Osteocyte (in vitro differentiated cells): ENCODE results near the gene PDZRN4. TPM values are rescaled to one million over a fixed set of nuclear protein-coding genes. Genes with fewer than 3 reads are reported as not detected.

Experiments used
- DNase-seq: peaks from one replicate; pipeline ENCODE4 v3.0.0; 2021; ENCODE audit warnings: mixed read lengths; ENCODE audit not compliant: unreplicated experiment; ENCODE audit errors: extremely low spot score
- H3K27ac Mint-ChIP-seq: one replicate; pipeline ENCODE4 v1.8.0; 2021; ENCODE audit warnings: mild to moderate bottlenecking, mixed read lengths; ENCODE audit not compliant: unreplicated experiment
- H3K27me3 Mint-ChIP-seq: one replicate; pipeline ENCODE4 v1.8.0; 2021; ENCODE audit warnings: mixed read lengths; ENCODE audit not compliant: unreplicated experiment
- H3K36me3 Mint-ChIP-seq: one replicate; pipeline ENCODE4 v1.8.0; 2021; ENCODE audit warnings: mixed read lengths; ENCODE audit not compliant: unreplicated experiment
- H3K4me1 Mint-ChIP-seq: one replicate; pipeline ENCODE4 v1.8.0; 2021; ENCODE audit warnings: mixed read lengths; ENCODE audit not compliant: unreplicated experiment
- H3K4me3 Mint-ChIP-seq: one replicate; pipeline ENCODE4 v1.8.0; 2021; ENCODE audit warnings: mild to moderate bottlenecking, moderate library complexity, mixed read lengths; ENCODE audit not compliant: unreplicated experiment
- H3K9me3 Mint-ChIP-seq: one replicate; pipeline ENCODE4 v1.8.0; 2021; ENCODE audit warnings: mixed read lengths; ENCODE audit not compliant: unreplicated experiment
- total RNA-seq: library from RNA; stranded (reverse); gene quantifications from 2 replicates; pipeline ENCODE4 v1.2.1, GENCODE V29; 2021
- TF ChIP-seq, protein P1 (sequence below): fragments of 200-600 bp; sonication (generic); IDR thresholded peaks from 2 replicates; pipeline ENCODE4 v1.5.0; 2021; ENCODE audit warnings: antibody characterized with exemption, mild to moderate bottlenecking, moderate library complexity

The PDZRN4 gene
- total RNA-seq, 1 donor from 2014 or later, result not detected

DNA sequence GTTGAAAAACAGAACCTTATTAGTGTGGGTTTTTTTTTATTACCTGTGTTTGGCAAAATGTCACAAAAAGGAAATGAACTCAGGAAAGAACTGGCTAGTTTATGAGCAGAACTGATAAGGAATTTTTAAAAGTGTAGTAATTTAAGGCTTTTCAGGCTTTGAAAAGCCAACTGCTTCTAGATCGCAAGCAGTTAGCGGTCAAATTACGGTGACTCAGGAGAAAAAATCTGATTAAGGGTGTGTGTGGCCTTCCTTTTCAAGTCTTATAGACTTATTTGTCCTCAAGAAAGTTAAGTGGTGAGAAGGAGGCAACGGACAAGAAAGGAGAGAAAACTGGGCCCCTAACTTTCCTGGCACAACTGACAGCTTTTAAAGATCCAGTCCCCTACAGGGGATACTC is 33.4 kb downstream of the PDZRN4 start:
- TF ChIP-seq, protein P1, sequence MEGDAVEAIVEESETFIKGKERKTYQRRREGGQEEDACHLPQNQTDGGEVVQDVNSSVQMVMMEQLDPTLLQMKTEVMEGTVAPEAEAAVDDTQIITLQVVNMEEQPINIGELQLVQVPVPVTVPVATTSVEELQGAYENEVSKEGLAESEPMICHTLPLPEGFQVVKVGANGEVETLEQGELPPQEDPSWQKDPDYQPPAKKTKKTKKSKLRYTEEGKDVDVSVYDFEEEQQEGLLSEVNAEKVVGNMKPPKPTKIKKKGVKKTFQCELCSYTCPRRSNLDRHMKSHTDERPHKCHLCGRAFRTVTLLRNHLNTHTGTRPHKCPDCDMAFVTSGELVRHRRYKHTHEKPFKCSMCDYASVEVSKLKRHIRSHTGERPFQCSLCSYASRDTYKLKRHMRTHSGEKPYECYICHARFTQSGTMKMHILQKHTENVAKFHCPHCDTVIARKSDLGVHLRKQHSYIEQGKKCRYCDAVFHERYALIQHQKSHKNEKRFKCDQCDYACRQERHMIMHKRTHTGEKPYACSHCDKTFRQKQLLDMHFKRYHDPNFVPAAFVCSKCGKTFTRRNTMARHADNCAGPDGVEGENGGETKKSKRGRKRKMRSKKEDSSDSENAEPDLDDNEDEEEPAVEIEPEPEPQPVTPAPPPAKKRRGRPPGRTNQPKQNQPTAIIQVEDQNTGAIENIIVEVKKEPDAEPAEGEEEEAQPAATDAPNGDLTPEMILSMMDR, result no peak
- peaks cover 4% of the 10 kb centered on the region for H3K27me3 Mint-ChIP-seq
- H3K9me3 Mint-ChIP-seq, result no peaks in the 10 kb centered on the region
- no peak overlapping the region for H3K27ac Mint-ChIP-seq
- no peaks in the 10 kb centered on the region for H3K4me1 Mint-ChIP-seq
- no peak for DNase-seq
- no peaks in the 10 kb centered on the region for H3K36me3 Mint-ChIP-seq
- no peak overlapping the region for H3K4me3 Mint-ChIP-seq

DNA sequence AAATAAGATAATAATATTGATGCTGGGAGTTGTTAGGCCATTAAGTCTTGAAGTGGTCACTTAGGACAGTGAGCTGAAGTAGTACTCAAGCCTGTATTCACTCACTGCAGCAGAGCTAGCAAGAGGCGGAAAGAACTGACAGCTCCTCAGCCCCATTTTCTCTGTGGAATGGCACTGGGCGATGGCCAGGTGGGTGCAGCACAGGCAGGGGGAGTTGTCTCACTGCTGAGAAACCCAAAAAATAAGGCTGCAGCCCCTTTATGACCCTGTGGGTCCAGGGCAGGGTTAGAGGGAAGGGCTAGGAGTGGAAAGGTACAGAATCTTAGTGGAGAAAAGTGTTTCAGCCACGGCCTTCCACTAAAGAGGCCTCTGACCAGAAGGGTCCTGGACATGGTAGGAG is 35.5 kb downstream of the PDZRN4 start:
- Mint-ChIP-seq H3K27ac (no peak overlapping the region), H3K4me1 (no peaks in the 10 kb centered on the region), H3K9me3 (no peaks in the 10 kb centered on the region), H3K27me3 (no peaks in the 10 kb centered on the region), H3K4me3 (no peak overlapping the region), H3K36me3 (no peaks in the 10 kb centered on the region)
- no peak for DNase-seq
- TF ChIP-seq, protein P1, result no peak

DNA sequence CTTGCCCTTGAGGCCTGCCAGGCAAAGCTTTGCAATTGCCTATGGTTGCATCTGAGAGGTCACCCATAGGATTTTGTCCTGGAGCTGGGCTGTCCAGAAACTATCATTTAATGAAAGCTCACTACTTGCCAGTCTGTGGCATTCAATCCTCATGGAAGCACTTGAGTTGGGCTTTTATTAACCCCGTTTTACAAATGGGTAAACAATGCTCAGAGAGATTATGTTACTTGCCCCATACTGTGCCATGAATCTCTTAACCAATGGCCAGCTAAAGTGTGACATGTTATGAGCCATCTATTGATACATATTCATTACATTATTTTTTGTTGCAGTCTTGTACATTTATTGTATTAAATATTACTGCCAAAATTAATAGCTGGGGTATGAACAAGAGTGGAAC is 35.9 kb downstream of the PDZRN4 start:
- no peak overlapping the region for H3K27ac Mint-ChIP-seq
- DNase-seq, result no peak
- H3K36me3 Mint-ChIP-seq, result no peaks in the 10 kb centered on the region
- no peaks in the 10 kb centered on the region for H3K27me3 Mint-ChIP-seq
- H3K4me3 Mint-ChIP-seq, result no peak overlapping the region
- no peaks in the 10 kb centered on the region for H3K9me3 Mint-ChIP-seq
- H3K4me1 Mint-ChIP-seq, result no peaks in the 10 kb centered on the region
- TF ChIP-seq, protein P1, result no peak

DNA sequence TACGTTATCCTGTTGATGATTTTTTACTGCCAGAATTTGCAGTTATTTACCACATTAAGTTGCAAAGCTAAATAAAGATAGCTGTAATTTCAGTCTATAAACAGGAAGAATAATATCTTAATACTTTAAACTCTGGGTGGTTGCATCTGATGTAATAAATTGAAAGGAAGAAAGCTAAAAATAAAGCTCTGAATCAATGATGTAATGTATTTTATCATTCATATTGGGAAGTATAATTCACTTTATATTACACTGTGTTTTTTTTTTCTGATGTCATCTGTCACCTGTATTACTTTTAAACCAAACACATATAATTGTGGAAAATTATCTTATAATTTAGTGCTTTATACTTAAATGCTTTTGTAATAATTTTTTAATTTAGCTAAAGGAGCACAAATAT is 37.1 kb downstream of the PDZRN4 start:
- Mint-ChIP-seq H3K4me3 (no peak overlapping the region), H3K36me3 (no peaks in the 10 kb centered on the region), H3K27me3 (no peaks in the 10 kb centered on the region), H3K4me1 (no peaks in the 10 kb centered on the region), H3K9me3 (no peaks in the 10 kb centered on the region), H3K27ac (no peak overlapping the region)
- DNase-seq, result no peak
- TF ChIP-seq, protein P1, result no peak

DNA sequence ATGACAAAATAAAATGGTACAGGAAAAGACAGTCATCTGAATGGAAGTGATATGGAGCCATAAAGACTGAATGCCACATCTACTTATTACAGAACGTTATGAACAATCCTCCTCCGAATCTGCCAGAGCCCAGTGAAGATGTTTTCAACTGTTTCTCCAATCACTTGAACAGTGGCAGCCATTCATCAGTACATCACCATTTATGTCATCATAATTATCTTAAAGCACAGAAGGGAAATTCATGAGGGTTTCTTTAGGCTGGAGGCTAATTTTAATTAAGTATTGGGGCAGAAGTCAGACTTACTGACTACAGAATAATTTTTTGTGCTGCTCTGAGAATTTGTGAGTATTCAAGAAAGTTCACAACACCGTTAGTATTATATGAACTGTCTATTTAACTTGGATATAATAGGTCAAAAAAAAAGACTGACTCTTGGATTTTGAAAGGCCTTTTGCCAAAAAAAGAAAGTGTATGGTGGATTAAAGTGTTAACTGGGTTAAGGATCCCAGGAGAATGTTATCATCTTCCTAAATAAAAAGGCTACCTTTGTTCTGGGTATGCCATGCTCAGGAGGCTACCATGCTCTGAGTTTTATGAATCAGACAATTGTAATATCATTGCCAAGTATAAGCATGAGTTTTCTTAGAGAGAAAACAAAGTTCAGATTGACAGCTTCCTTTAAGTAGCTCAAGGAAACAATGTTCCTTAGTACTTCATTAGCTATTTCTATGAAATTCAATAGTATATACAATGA is 40.1 kb downstream of the PDZRN4 start:
- Mint-ChIP-seq H3K4me1 (no peaks in the 10 kb centered on the region), H3K27ac (no peak overlapping the region), H3K27me3 (no peaks in the 10 kb centered on the region), H3K36me3 (no peaks in the 10 kb centered on the region), H3K9me3 (no peaks in the 10 kb centered on the region), H3K4me3 (no peak overlapping the region)
- TF ChIP-seq, protein P1, result no peak
- DNase-seq, result no peak
